ENCODE measurements around the gene TEX54.
A peak's percentile ranks its signal among the peaks of the same experiment; 100 is the strongest.

The TEX54 gene

GRCh38 chr11:62855571-62856332 lies 23.1 kb upstream of the TEX54 start (continued):
- TF ChIP-seq, protein P1, sequence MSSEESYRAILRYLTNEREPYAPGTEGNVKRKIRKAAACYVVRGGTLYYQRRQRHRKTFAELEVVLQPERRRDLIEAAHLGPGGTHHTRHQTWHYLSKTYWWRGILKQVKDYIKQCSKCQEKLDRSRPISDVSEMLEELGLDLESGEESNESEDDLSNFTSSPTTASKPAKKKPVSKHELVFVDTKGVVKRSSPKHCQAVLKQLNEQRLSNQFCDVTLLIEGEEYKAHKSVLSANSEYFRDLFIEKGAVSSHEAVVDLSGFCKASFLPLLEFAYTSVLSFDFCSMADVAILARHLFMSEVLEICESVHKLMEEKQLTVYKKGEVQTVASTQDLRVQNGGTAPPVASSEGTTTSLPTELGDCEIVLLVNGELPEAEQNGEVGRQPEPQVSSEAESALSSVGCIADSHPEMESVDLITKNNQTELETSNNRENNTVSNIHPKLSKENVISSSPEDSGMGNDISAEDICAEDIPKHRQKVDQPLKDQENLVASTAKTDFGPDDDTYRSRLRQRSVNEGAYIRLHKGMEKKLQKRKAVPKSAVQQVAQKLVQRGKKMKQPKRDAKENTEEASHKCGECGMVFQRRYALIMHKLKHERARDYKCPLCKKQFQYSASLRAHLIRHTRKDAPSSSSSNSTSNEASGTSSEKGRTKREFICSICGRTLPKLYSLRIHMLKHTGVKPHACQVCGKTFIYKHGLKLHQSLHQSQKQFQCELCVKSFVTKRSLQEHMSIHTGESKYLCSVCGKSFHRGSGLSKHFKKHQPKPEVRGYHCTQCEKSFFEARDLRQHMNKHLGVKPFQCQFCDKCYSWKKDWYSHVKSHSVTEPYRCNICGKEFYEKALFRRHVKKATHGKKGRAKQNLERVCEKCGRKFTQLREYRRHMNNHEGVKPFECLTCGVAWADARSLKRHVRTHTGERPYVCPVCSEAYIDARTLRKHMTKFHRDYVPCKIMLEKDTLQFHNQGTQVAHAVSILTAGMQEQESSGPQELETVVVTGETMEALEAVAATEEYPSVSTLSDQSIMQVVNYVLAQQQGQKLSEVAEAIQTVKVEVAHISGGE (tag by site-specific recombination; conservative IDR thresholded peaks at IDR 0.05; ENCODE audit: low read depth): peak; percentile 31; the same call in 1 of the 2 replicates
- TF ChIP-seq ZNF239 (tag by site-specific recombination; IDR thresholded peaks at IDR 0.05) (no peak), ZNF274 (IDR thresholded peaks at IDR 0.05; ENCODE audit: low read length) (no peak), ZNF274 (tag by site-specific recombination; IDR thresholded peaks at IDR 0.05; ENCODE audit: borderline replicate concordance) (no peak), ZNF221 (tag by site-specific recombination; IDR thresholded peaks at IDR 0.05; ENCODE audit: borderline replicate concordance) (no peak), IKZF3 (tag by site-specific recombination; IDR thresholded peaks at IDR 0.05) (no peak), ZNF830 (tag by site-specific recombination; IDR thresholded peaks at IDR 0.05; ENCODE audit: low read depth) (no peak), ZNF449 (tag by site-specific recombination; IDR thresholded peaks at IDR 0.05) (peak; percentile 57; the same call in 1 of the 2 replicates), ZNF585B (tag by site-specific recombination; IDR thresholded peaks at IDR 0.05) (no peak), ZNF791 (tag by site-specific recombination; IDR thresholded peaks at IDR 0.05) (no peak), SP2 (tag by site-specific recombination; IDR thresholded peaks at IDR 0.05) (peak; percentile 73), ZNF513 (tag by site-specific recombination; IDR thresholded peaks at IDR 0.05) (0 out of 2 replicates have a peak, but pooled peaks have one; percentile 21), TRIM28 (IDR thresholded peaks at IDR 0.05; ENCODE audit: borderline replicate concordance, low read length) (peak; percentile 35; the same call in 1 of the 2 replicates), ZNF138 (tag by site-specific recombination; IDR thresholded peaks at IDR 0.05; ENCODE audit: borderline replicate concordance) (no peak), ZBTB21 (tag by site-specific recombination; IDR thresholded peaks at IDR 0.05) (no peak), ZNF624 (tag by site-specific recombination; IDR thresholded peaks at IDR 0.05) (peak; percentile 85), SP3 (tag by site-specific recombination; IDR thresholded peaks at IDR 0.05) (peak; percentile 85), ZNF133 (tag by site-specific recombination; IDR thresholded peaks at IDR 0.05) (no peak), ZNF248 (tag by site-specific recombination; IDR thresholded peaks at IDR 0.05) (no peak), ZNF843 (tag by site-specific recombination; IDR thresholded peaks at IDR 0.05) (peak; percentile 61), GLIS2 (tag by site-specific recombination; IDR thresholded peaks at IDR 0.05) (peak; percentile 78), ZNF747 (tag by site-specific recombination; IDR thresholded peaks at IDR 0.05) (no peak), ZBTB6 (tag by site-specific recombination; IDR thresholded peaks at IDR 0.05) (no peak), ZNF211 (tag by site-specific recombination; IDR thresholded peaks at IDR 0.05; ENCODE audit: low read depth) (no peak), ZNF561 (tag by site-specific recombination; IDR thresholded peaks at IDR 0.05; ENCODE audit: borderline replicate concordance) (no peak)
- TF ChIP-seq, protein P2, sequence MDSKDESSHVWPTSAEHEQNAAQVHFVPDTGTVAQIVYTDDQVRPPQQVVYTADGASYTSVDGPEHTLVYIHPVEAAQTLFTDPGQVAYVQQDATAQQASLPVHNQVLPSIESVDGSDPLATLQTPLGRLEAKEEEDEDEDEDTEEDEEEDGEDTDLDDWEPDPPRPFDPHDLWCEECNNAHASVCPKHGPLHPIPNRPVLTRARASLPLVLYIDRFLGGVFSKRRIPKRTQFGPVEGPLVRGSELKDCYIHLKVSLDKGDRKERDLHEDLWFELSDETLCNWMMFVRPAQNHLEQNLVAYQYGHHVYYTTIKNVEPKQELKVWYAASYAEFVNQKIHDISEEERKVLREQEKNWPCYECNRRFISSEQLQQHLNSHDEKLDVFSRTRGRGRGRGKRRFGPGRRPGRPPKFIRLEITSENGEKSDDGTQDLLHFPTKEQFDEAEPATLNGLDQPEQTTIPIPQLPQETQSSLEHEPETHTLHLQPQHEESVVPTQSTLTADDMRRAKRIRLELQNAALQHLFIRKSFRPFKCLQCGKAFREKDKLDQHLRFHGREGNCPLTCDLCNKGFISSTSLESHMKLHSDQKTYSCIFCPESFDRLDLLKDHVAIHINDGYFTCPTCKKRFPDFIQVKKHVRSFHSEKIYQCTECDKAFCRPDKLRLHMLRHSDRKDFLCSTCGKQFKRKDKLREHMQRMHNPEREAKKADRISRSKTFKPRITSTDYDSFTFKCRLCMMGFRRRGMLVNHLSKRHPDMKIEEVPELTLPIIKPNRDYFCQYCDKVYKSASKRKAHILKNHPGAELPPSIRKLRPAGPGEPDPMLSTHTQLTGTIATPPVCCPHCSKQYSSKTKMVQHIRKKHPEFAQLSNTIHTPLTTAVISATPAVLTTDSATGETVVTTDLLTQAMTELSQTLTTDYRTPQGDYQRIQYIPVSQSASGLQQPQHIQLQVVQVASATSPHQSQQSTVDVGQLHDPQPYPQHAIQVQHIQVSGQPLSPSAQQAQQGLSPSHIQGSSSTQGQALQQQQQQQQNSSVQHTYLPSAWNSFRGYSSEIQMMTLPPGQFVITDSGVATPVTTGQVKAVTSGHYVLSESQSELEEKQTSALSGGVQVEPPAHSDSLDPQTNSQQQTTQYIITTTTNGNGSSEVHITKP (tag by site-specific recombination; IDR thresholded peaks at IDR 0.05): peak; percentile 47
- TF ChIP-seq, protein P3, sequence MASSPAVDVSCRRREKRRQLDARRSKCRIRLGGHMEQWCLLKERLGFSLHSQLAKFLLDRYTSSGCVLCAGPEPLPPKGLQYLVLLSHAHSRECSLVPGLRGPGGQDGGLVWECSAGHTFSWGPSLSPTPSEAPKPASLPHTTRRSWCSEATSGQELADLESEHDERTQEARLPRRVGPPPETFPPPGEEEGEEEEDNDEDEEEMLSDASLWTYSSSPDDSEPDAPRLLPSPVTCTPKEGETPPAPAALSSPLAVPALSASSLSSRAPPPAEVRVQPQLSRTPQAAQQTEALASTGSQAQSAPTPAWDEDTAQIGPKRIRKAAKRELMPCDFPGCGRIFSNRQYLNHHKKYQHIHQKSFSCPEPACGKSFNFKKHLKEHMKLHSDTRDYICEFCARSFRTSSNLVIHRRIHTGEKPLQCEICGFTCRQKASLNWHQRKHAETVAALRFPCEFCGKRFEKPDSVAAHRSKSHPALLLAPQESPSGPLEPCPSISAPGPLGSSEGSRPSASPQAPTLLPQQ (tag by site-specific recombination; IDR thresholded peaks at IDR 0.05): peak; percentile 68

Measured in HEK293 (cell line).